WTC11 (cell line): ENCODE results near the gene RASA4B. TPM values are rescaled to one million over a fixed set of nuclear protein-coding genes. Genes with fewer than 3 reads are reported as not detected.

Experiments
- AFF4 ChIP-seq: sonication (generic); formaldehyde crosslinking; IDR thresholded peaks from 2 replicates; pipeline ENCODE4 v1.8.1; 2023; ENCODE audit warnings: mild to moderate bottlenecking, missing genetic modification reagents, borderline replicate concordance
- CREB1 ChIP-seq: sonication (generic); formaldehyde crosslinking; IDR thresholded peaks from 2 replicates; pipeline ENCODE4 v1.8.0; 2023; ENCODE audit warnings: mild to moderate bottlenecking, missing genetic modification reagents
- CREM ChIP-seq: sonication (generic); formaldehyde crosslinking; IDR thresholded peaks from 2 replicates; pipeline ENCODE4 v1.8.1; 2022; ENCODE audit warnings: mild to moderate bottlenecking, missing genetic modification reagents, moderate library complexity
- ETV6 ChIP-seq: sonication (generic); formaldehyde crosslinking; IDR thresholded peaks from 2 replicates; pipeline ENCODE4 v1.8.1; 2022; ENCODE audit warnings: mild to moderate bottlenecking, missing genetic modification reagents
- FOXK1 ChIP-seq: sonication (generic); formaldehyde crosslinking; IDR thresholded peaks from 2 replicates; pipeline ENCODE4 v1.8.0; 2022; ENCODE audit warnings: mild to moderate bottlenecking, moderate library complexity, missing genetic modification reagents
- FOXP4 ChIP-seq: sonication (generic); formaldehyde crosslinking; IDR thresholded peaks from 2 replicates; pipeline ENCODE4 v1.8.0; 2022; ENCODE audit warnings: mild to moderate bottlenecking, missing genetic modification reagents
- IRF2 ChIP-seq: sonication (generic); formaldehyde crosslinking; IDR thresholded peaks from 2 replicates; pipeline ENCODE4 v1.8.0; 2022; ENCODE audit warnings: low read depth, missing genetic modification reagents, borderline replicate concordance
- NR1H2 ChIP-seq: sonication (generic); formaldehyde crosslinking; IDR thresholded peaks from 2 replicates; pipeline ENCODE4 v1.9.0; 2021; ENCODE audit warnings: mild to moderate bottlenecking, moderate library complexity, missing genetic modification reagents
- NR2C2 ChIP-seq: sonication (generic); formaldehyde crosslinking; IDR thresholded peaks from 2 replicates; pipeline ENCODE4 v1.8.0; 2022; ENCODE audit warnings: mild to moderate bottlenecking, missing genetic modification reagents
- NR3C1 ChIP-seq: sonication (generic); formaldehyde crosslinking; conservative IDR thresholded peaks from 2 replicates; pipeline ENCODE4 v1.8.1; 2023; ENCODE audit warnings: low read depth, mild to moderate bottlenecking, missing genetic modification reagents
- SOX15 ChIP-seq: fragments of 250-450 bp; sonication (Bioruptor Pico); IDR thresholded peaks from 2 replicates; pipeline ENCODE4 v1.9.0; 2021; ENCODE audit warnings: mild to moderate bottlenecking
- TCF7 ChIP-seq: sonication (generic); formaldehyde crosslinking; IDR thresholded peaks from 2 replicates; pipeline ENCODE4 v1.8.0; 2022; ENCODE audit warnings: mild to moderate bottlenecking, low read depth, missing genetic modification reagents, moderate library complexity
- ZMAT4 ChIP-seq: fragments of 250-450 bp; sonication (Bioruptor Pico); IDR thresholded peaks from 2 replicates; pipeline ENCODE4 v1.9.0; 2021; ENCODE audit warnings: mild to moderate bottlenecking
- ZNF263 ChIP-seq: sonication (generic); formaldehyde crosslinking; IDR thresholded peaks from 2 replicates; pipeline ENCODE4 v1.8.1; 2022; ENCODE audit warnings: low read depth, mild to moderate bottlenecking, moderate library complexity, missing genetic modification reagents
- ZNF532 ChIP-seq: fragments of 250-450 bp; sonication (Bioruptor Pico); IDR thresholded peaks from 2 replicates; pipeline ENCODE4 v1.9.0; 2021; ENCODE audit warnings: mild to moderate bottlenecking, borderline replicate concordance
- ZNF671 ChIP-seq: fragments of 250-450 bp; sonication (Bioruptor Pico); IDR thresholded peaks from 2 replicates; pipeline ENCODE4 v1.8.0; 2021; ENCODE audit warnings: mild to moderate bottlenecking
- total RNA-seq: library from RNA; stranded (reverse); gene quantifications from 3 replicates; pipeline ENCODE4 v1.2.3, GENCODE V29; 2021
- TF ChIP-seq, protein P1 (sequence below): sonication (generic); formaldehyde crosslinking; IDR thresholded peaks from 2 replicates; pipeline ENCODE4 v1.8.0; 2022; ENCODE audit warnings: mild to moderate bottlenecking, missing genetic modification reagents
- TF ChIP-seq, protein P2 (sequence below): sonication (generic); formaldehyde crosslinking; IDR thresholded peaks from 2 replicates; pipeline ENCODE4 v1.8.1; 2022; ENCODE audit warnings: mild to moderate bottlenecking, missing genetic modification reagents, moderate library complexity, borderline replicate concordance
- TF ChIP-seq, protein P3 (sequence below): sonication (generic); formaldehyde crosslinking; IDR thresholded peaks from 2 replicates; pipeline ENCODE4 v1.8.1; 2023; ENCODE audit warnings: mild to moderate bottlenecking, missing genetic modification reagents, moderate library complexity
- TF ChIP-seq, protein P4 (sequence below): sonication (generic); formaldehyde crosslinking; conservative IDR thresholded peaks from 2 replicates; pipeline ENCODE4 v1.8.1; 2023; ENCODE audit warnings: mild to moderate bottlenecking, low read depth, missing genetic modification reagents, moderate library complexity

The RASA4B gene
- total RNA-seq, 1 experiment from 2014 or later: 3.9 TPM

GRCh38 chr7:102464577-102465280, 52.8 kb downstream of the RASA4B start, which contains the start of the genes ALKBH4 and LRWD1 (continued):
- TF ChIP-seq, protein P1, sequence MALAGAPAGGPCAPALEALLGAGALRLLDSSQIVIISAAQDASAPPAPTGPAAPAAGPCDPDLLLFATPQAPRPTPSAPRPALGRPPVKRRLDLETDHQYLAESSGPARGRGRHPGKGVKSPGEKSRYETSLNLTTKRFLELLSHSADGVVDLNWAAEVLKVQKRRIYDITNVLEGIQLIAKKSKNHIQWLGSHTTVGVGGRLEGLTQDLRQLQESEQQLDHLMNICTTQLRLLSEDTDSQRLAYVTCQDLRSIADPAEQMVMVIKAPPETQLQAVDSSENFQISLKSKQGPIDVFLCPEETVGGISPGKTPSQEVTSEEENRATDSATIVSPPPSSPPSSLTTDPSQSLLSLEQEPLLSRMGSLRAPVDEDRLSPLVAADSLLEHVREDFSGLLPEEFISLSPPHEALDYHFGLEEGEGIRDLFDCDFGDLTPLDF (CRISPR knock-in tag): no peak
- TF ChIP-seq NR2C2: no peak
- TF ChIP-seq ETV6 (CRISPR knock-in tag): no peak; the same call in none of the 2 replicates
- no peak for TF ChIP-seq SOX15 (CRISPR knock-in tag)
- no peak for TF ChIP-seq TCF7 (CRISPR knock-in tag)
- TF ChIP-seq NR1H2 (CRISPR knock-in tag): no peak
- no peak for TF ChIP-seq NR3C1 (CRISPR knock-in tag)
- peak; percentile 40; the same call in 1 of the 2 replicates for TF ChIP-seq FOXK1
- TF ChIP-seq ZNF532 (CRISPR knock-in tag): no peak
- no peak; the same call in 1 of the 2 replicates for TF ChIP-seq AFF4 (CRISPR knock-in tag)
- TF ChIP-seq ZMAT4 (CRISPR knock-in tag): no peak
- TF ChIP-seq, protein P2, sequence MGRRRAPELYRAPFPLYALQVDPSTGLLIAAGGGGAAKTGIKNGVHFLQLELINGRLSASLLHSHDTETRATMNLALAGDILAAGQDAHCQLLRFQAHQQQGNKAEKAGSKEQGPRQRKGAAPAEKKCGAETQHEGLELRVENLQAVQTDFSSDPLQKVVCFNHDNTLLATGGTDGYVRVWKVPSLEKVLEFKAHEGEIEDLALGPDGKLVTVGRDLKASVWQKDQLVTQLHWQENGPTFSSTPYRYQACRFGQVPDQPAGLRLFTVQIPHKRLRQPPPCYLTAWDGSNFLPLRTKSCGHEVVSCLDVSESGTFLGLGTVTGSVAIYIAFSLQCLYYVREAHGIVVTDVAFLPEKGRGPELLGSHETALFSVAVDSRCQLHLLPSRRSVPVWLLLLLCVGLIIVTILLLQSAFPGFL (CRISPR knock-in tag): no peak
- TF ChIP-seq ZNF671: no peak
- TF ChIP-seq, protein P3, sequence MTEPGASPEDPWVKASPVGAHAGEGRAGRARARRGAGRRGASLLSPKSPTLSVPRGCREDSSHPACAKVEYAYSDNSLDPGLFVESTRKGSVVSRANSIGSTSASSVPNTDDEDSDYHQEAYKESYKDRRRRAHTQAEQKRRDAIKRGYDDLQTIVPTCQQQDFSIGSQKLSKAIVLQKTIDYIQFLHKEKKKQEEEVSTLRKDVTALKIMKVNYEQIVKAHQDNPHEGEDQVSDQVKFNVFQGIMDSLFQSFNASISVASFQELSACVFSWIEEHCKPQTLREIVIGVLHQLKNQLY (CRISPR knock-in tag): peak; percentile 83; the same call in 1 of the 2 replicates
- TF ChIP-seq CREB1 (CRISPR knock-in tag): no peak
- peak; percentile 79; the same call in 1 of the 2 replicates for TF ChIP-seq CREM (CRISPR knock-in tag)
- TF ChIP-seq, protein P4, sequence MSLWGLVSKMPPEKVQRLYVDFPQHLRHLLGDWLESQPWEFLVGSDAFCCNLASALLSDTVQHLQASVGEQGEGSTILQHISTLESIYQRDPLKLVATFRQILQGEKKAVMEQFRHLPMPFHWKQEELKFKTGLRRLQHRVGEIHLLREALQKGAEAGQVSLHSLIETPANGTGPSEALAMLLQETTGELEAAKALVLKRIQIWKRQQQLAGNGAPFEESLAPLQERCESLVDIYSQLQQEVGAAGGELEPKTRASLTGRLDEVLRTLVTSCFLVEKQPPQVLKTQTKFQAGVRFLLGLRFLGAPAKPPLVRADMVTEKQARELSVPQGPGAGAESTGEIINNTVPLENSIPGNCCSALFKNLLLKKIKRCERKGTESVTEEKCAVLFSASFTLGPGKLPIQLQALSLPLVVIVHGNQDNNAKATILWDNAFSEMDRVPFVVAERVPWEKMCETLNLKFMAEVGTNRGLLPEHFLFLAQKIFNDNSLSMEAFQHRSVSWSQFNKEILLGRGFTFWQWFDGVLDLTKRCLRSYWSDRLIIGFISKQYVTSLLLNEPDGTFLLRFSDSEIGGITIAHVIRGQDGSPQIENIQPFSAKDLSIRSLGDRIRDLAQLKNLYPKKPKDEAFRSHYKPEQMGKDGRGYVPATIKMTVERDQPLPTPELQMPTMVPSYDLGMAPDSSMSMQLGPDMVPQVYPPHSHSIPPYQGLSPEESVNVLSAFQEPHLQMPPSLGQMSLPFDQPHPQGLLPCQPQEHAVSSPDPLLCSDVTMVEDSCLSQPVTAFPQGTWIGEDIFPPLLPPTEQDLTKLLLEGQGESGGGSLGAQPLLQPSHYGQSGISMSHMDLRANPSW (CRISPR knock-in tag): no peak
- TF ChIP-seq IRF2 (CRISPR knock-in tag): no peak
- TF ChIP-seq FOXP4 (CRISPR knock-in tag): no peak
- peak; percentile 32; the same call in 1 of the 2 replicates for TF ChIP-seq ZNF263
